EL (cell line): ENCODE measurements around the gene ADGRL2.
A peak's percentile ranks its signal among the peaks of the same experiment; 100 is the strongest.

Experiments used
- DNase-seq: peaks from one replicate; pipeline ENCODE4 v3.0.0-alpha.2; 2016

The ADGRL2 gene

DNA sequence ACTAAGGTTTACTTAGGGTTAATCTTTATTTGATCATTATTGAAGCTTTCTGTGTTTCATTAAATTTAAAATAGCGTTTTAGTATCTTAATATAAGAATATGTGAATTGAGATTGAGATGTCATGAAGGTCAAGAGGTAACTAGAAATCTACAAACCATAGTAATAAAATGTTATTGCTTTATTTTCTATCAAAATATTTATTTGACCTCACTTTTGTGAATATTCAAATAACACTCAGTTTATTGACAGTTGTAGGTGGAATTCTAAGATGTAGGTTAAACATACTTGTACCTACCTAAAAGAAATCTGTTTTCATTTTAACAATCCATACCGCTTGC is 5.7 kb downstream of the ADGRL2 start:
- no peak for DNase-seq

DNA sequence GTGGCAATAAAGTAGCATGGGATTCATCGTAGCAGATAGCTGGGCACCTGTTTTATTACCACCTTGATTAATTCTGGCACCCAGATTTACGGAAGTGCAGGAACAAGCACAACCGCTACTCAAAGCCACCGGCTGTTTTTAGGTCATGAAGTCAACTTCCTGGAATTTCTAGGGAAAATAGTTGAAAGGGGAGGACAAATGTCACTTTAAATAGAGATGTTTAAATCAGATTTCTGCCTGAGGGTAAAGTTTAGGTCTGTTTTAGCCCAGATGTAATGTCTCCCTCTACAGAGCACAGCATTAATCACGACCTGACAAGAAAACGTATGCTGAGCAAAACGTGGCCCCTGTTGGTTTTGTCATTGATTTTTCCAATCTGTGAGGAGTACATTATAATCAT is 8.0 kb downstream of the ADGRL2 start:
- no peak for DNase-seq

- no peak for DNase-seq
These were observed 9.1 kb downstream of the ADGRL2 start for GRCh38 chr1:81809808-81810207.

- DNase-seq: no peak
These were observed 11.1 kb downstream of the ADGRL2 start for GRCh38 chr1:81811757-81812371.

- DNase-seq: no peak
These were observed 12.0 kb downstream of the ADGRL2 start for GRCh38 chr1:81812712-81813111.

DNA sequence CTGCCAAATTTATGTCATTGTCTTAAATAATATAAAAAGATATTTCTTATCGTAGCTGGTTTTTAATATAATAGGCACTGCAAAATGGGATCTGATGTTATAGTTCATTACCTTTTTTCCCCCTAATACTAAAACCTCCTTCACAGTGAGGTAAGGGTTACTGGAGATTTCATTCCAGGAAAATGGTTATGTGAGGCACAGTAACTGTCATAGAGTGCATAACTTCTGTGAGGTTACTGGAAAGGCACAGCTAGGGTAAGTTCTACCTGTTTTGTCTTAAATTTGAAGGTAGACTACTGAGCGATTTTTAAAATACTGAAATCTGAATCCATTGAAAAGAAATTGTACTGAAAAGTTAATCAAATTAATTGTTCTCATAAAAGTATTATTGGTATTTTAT is 13.0 kb downstream of the ADGRL2 start:
- DNase-seq: no peak

GRCh38 chr1:81819613-81820012 is 18.9 kb downstream of the ADGRL2 start:
- DNase-seq: no peak

- DNase-seq: no peak
These were observed 20.0 kb downstream of the ADGRL2 start for GRCh38 chr1:81820765-81821164.

DNA sequence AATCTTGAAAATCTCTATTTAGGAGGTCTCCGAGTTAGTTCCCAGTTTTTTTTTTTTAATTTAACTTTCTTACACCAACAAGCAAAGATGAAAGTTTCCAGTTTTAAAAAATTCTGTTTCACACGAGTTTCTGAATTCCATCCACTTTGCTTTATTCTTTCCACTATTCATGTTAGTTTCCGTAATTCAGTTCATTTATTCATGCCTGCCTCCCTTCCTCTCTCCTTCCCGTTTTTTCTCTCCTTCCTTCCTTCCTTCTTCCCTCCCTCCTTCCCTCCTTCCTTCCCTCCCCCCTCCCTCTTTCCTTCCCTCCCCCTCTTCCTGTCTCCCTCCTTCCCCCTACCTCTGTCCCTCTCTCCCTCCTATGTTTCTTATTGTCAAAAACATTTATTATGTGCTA is 22.3 kb downstream of the ADGRL2 start:
- no peak for DNase-seq

GRCh38 chr1:81824759-81825158 is 24.0 kb downstream of the ADGRL2 start:
- no peak for DNase-seq

DNA sequence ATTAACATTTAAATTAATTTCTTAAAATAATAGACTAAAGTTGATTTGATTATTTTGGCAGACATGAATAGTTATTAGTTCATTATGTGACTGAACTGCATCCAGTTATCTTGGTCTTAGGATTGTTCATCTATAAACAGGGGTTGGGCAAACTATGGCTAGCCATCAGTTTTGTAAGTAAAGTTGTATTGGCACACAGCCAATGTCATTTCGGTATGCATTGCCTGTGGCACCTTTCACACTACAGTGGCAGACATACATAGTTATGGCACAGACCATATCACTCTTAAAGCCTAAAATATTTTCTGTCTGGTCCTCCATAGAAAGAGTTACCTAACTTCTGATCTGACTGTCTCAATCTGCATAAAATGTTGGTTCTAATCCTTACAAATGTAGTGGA is 27.2 kb downstream of the ADGRL2 start:
- no peak for DNase-seq

DNA sequence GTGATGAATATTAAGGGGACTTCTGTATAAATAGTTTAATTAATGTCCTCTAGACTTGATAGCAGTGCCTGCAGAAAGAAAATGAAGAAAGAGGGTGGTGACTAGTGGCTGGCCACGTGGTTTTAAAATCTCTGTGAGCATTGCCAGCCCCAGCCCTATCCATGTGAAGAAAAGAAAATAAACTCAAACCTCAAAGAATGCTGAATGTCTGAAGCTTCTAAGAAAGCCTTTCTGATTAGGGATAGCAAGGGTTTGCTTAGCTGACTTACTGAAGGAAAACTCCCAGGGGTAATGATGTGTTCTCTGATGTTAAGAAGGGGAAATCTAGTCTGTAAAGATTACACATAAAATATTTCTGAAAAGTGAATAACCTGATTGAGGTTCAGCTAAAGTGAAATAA is 31.8 kb downstream of the ADGRL2 start:
- peak; percentile 26 for DNase-seq

GRCh38 chr1:81833722-81834121 is 33.0 kb downstream of the ADGRL2 start:
- no peak for DNase-seq

DNA sequence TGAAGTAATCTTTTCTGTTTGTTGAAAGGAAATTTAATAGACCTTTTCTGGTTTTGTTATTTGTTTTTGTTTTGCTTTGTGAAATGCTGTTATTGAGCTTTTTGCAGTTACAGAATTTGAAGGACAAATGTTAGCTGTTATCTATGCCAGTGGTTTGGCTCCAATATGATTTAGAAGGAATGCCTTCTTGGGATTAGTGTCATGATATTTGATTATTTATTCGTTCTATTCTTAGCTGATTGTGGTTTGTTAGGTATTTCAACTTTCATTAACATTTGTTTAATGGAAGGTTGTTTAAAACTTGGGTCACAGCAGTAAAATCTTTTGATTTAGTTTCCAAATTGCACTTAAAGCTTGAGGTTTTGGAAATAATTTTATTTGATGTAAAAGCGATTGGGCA is 33.5 kb downstream of the ADGRL2 start:
- DNase-seq: no peak

DNA sequence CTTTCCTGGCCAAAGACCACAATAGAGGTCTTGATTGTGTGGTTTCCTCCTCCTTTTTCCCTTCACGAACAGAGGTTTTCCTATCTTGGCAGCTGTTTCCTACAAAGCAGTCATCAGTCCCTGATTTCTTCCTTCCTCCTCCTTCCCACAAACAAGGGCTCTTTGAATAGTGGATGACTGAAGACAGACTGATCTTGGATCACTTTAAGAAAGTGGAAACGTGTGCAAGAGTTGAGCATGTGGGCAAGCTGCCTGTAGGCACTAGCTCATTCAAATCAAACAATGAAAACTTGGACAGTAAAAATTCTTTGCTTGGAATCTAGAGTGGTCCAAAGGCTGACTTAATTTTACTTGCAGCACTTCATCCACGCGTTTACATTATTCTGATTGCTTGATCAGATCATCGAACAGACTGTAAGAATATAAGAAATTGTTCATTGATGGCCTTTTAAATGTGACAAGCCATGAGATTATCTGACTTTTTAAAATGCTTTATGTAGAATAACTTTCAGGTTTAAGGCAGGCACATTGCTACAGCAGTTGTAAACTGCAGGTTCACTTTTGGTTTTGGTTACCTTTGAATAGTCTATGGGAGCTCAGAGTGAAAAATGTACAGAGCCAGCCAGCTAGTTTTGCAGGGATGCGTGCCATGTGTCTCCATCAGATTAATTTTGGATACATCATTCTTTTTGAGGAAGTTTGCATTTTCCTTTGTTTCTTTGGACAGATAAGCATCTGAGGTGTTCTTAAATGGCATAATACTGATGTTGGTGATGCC is 34.4 kb downstream of the ADGRL2 start:
- DNase-seq: peak; percentile 0

GRCh38 chr1:81836007-81836626 is 35.4 kb downstream of the ADGRL2 start:
- no peak for DNase-seq

DNA sequence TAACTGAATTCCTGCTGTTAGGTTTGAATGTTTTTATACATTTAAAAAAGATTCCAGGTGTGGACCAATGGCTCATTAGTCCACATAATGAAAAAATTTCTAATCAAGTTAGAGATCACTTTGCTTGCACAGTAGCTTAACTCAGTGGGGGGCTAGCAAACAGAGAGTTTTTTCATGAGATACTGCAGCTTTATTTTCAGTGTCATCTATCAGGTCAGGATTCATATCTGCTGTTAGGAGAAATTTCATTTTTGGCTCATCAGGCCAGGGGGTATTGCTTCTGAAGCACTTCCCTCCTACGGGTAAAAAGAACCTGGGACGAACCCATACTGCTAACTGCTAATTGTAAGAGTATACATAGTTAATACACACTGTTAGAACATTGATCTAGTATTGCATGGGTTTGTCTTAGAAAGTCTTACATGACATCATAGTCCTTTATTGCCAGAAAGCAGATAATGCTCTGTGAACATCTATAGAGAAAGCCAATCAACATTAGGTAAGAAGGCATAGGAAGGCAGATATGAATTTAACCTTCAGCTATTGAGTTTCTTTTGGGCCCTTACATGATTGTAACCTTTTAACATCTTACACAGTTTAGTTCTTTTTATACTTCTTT is 38.0 kb downstream of the ADGRL2 start:
- no peak for DNase-seq

GRCh38 chr1:81840805-81841204 is 40.1 kb downstream of the ADGRL2 start:
- no peak for DNase-seq

DNA sequence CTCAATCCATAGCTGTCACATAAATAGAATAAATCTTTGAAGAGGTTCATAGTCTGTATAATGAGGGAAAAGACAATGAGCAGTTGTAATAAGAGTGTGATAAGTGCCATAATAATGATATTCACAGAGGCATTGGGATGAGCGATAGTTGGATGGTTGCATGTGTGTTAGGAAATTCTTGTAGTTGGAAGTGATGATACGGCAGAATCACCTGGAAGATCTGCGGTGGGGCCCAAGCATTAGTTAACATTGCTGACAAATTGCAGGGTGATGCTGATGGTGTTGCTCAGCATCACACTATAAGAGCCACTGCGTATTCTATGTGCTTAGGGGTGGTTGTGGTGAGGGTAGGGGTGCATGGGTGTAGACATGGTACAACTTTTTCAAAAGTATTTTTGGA is 41.1 kb downstream of the ADGRL2 start:
- no peak for DNase-seq

- no peak for DNase-seq
These were observed 43.7 kb downstream of the ADGRL2 start for GRCh38 chr1:81844477-81844876.

- DNase-seq: no peak
These were observed 45.9 kb downstream of the ADGRL2 start for GRCh38 chr1:81846630-81847029.

DNA sequence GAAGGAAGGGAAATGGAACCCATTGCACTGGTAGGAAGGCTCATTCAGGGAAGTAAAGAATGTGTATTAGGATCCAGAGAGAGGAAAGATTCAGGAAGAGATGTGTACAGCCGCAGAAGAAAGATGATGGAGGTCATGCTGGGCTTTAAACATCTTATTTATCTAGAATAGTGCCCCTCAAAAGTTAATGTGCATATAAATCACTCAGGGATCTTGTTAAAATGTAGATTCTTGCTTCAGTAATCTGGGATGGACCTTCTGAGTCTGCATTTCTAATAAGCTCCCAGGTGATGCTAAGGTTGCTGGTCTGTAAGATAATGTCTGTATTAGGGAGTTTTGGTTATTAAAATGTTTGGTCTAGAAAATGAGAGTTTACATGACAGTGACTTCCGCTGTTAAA is 46.3 kb downstream of the ADGRL2 start:
- DNase-seq: no peak

DNA sequence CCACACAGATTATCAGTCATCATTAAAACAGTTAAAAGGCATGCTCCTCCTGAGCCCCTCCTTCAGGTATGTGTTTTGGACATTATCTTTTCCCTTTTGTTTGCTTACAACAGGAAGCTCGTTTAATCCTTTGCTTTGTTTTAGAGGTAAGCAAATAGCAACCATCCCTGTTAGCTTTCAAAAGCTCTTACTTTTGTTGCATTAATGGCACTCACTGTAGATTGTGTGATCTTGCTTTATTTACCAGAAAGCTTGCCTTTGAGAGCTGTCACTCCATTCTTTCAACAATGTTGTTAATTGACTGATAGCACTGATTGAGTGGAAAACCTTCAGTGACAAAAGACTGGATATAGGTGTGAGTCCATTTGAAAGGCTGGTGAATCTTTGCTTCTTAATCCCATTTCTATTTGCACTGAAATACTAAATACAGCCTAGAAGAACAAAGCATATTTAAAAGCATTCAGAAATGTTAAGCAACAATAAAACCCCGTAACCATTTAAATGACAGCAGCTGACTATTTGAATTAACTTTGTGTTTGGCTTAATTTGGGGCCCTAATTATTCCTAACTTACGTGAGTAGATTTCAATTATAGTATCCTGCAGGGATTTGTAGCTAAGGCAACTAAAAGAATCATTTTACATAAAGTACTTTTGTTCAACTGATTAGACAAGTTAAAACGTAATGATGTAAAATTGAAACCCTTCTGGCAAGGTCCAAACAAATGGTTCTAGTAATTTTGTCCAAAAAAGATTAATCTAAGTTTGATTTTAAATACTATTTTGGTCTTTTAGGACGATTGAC is 48.3 kb downstream of the ADGRL2 start:
- DNase-seq: no peak
